ENCODE results near the gene GTF2IRD1. TPM values are rescaled to one million over a fixed set of nuclear protein-coding genes. Genes with fewer than 3 reads are reported as not detected.
A peak's percentile ranks its signal among the peaks of the same experiment; 100 is the strongest.

Gene GTF2IRD1
- total RNA-seq, 1 experiment from 2014 or later, result 34.3 TPM

GRCh38 chr7:74481458-74482196, 27.9 kb downstream of the GTF2IRD1 start:
- no peak overlapping the region for H2AK5ac ChIP-seq (ENCODE audit: insufficient read length, low read length)
- WGBS (ENCODE audit: extremely low coverage, insufficient read length, low lambda C conversion rate), result no CpG with 5 or more reads among the region's 8 CpGs
- peaks cover 2% of the 10 kb centered on the region for H3K79me2 ChIP-seq (ENCODE audit: insufficient read depth, low read length)
- Mint-ChIP-seq H3K9me3 (no peaks in the 10 kb centered on the region), H3K27ac (peak overlapping the region in 2 of 3 experiments; percentile 51 to 57; a peak in 3 of 7 replicates), H3K36me3 (ENCODE audit: insufficient read depth in 1 of 3, low read depth in 3 of 3) (peaks cover 0 to 5% (median 0%) of the 10 kb centered on the region in 3 experiments; a peak in 1 of 7 replicates), H3K4me1 (peaks cover 21 to 42% of the 10 kb centered on the region in 2 experiments), H3K27me3 (ENCODE audit: low read depth) (no peaks in the 10 kb centered on the region), H3K4me3 (no peak overlapping the region)
- H4K5ac ChIP-seq (ENCODE audit: insufficient read length, low read depth, low read length), result no peak overlapping the region
- no peak overlapping the region for H3K56ac ChIP-seq (ENCODE audit: insufficient read length, low read depth, low read length)
- no peak overlapping the region for H3K4ac ChIP-seq (ENCODE audit: low read depth, low read length)
- H2BK120ac ChIP-seq (ENCODE audit: low read depth, low read length, poor library complexity, severe bottlenecking), result no peak overlapping the region
- no peak overlapping the region for H2BK20ac ChIP-seq (ENCODE audit: low read depth, low read length, poor library complexity, severe bottlenecking)
- H3K27ac ChIP-seq (ENCODE audit: insufficient read length, low read depth, low read length), result no peak overlapping the region
- no peak for TF ChIP-seq CTCF (conservative IDR thresholded peaks at IDR 0.05)
- peaks cover 8% of the 10 kb centered on the region for H3K79me1 ChIP-seq (ENCODE audit: insufficient read depth, low read depth, low read length, poor library complexity, severe bottlenecking)
- no peak for DNase-seq
- H3K18ac ChIP-seq (ENCODE audit: insufficient read length, low read depth, low read length), result no peak overlapping the region
- no peak overlapping the region for H2BK5ac ChIP-seq (ENCODE audit: insufficient read length, low read length)
- no peaks in the 10 kb centered on the region for H4K20me1 ChIP-seq (ENCODE audit: control insufficient read depth, insufficient read depth, insufficient read length)
- no peak overlapping the region for H3K23ac ChIP-seq (ENCODE audit: insufficient read length, low read depth, low read length)
- H2BK15ac ChIP-seq (ENCODE audit: low read depth, low read length), result no peak overlapping the region
- no peaks in the 10 kb centered on the region for H3K27me3 ChIP-seq (ENCODE audit: insufficient read depth, low read length)
- H3T11ph ChIP-seq (ENCODE audit: low read length), result no peak overlapping the region
- H3K4me1 ChIP-seq (ENCODE audit: insufficient read depth, low read length), result peaks cover 4% of the 10 kb centered on the region; the same call in 1 of the 2 replicates
- H4K91ac ChIP-seq (ENCODE audit: insufficient read length, low read depth, low read length), result no peak overlapping the region
- no peak overlapping the region for H3K14ac ChIP-seq (ENCODE audit: insufficient read depth, low read length)
- peaks cover 3% of the 10 kb centered on the region for H3K23me2 ChIP-seq (ENCODE audit: insufficient read length, low read depth, low read length, poor library complexity, severe bottlenecking)
- H3K4me2 ChIP-seq (ENCODE audit: insufficient read depth, insufficient read length, low read length), result no peak overlapping the region
- no peaks in the 10 kb centered on the region for H3K9me3 ChIP-seq (ENCODE audit: control insufficient read depth, low read depth, low read length)
- H4K8ac ChIP-seq (replicated peaks; ENCODE audit: insufficient read length, low read depth, low read length), result no peak overlapping the region
- no peak overlapping the region for H2AFZ ChIP-seq (ENCODE audit: low read length)
- H2BK12ac ChIP-seq (ENCODE audit: insufficient read length, low read depth, low read length), result no peak overlapping the region
- no peak overlapping the region for H3K9ac ChIP-seq (ENCODE audit: extremely low read depth, insufficient read length, low read length)

All from H9 (cell line).